BLaER1 (cell line): Measurements from ENCODE around the gene LILRA6.
"Not testable (repeated sequence)": the region's sequence is repeated elsewhere in the genome, so short reads cannot be mapped to it uniquely, and the experiment has no call there.

ENCODE experiments used
- H3K27ac ChIP-seq: shearing (Covaris generic); formaldehyde crosslinking; 2 replicates; pipeline ENCODE4 v1.8.1; 2022
- H3K27me3 ChIP-seq: shearing (Covaris generic); formaldehyde crosslinking; 2 replicates; pipeline ENCODE4 v1.8.1; 2022
- H3K36me3 ChIP-seq: shearing (Covaris generic); formaldehyde crosslinking; 2 replicates; pipeline ENCODE4 v1.8.1; 2022
- H3K4me1 ChIP-seq: shearing (Covaris generic); formaldehyde crosslinking; 2 replicates; pipeline ENCODE4 v1.8.1; 2022
- H3K4me2 ChIP-seq: shearing (Covaris generic); formaldehyde crosslinking; 2 replicates; pipeline ENCODE4 v1.8.1; 2022
- H3K4me3 ChIP-seq: shearing (Covaris generic); formaldehyde crosslinking; 2 replicates; pipeline ENCODE4 v1.8.1; 2022
- H3K9ac ChIP-seq: shearing (Covaris generic); formaldehyde crosslinking; 2 replicates; pipeline ENCODE4 v1.8.1; 2022
- H3K9me3 ChIP-seq: shearing (Covaris generic); formaldehyde crosslinking; 2 replicates; pipeline ENCODE4 v1.8.1; 2022
- H4K20me1 ChIP-seq: shearing (Covaris generic); formaldehyde crosslinking; 2 replicates; pipeline ENCODE4 v1.8.1; 2022
- Cebpa-rat ChIP-seq: shearing (Covaris generic); IDR thresholded peaks from 2 replicates; pipeline ENCODE4 v1.8.1; 2022

The LILRA6 gene

GRCh38 chr19:54252243-54252642, 9.7 kb upstream of the LILRA6 start:
- no peaks in the 10 kb centered on the region for H3K9me3 ChIP-seq
- H3K4me3 ChIP-seq = no peak overlapping the region
- no peak for TF ChIP-seq Cebpa-rat
- no peaks in the 10 kb centered on the region for H3K27me3 ChIP-seq
- peaks cover 41% of the 10 kb centered on the region for H3K4me1 ChIP-seq
- H4K20me1 ChIP-seq = no peaks in the 10 kb centered on the region
- H3K4me2 ChIP-seq = no peak overlapping the region
- no peak overlapping the region for H3K27ac ChIP-seq
- no peak overlapping the region for H3K9ac ChIP-seq
- H3K36me3 ChIP-seq = no peaks in the 10 kb centered on the region

GRCh38 chr19:54248016-54248601, 5.5 kb upstream of the LILRA6 start:
- no peaks in the 10 kb centered on the region for H4K20me1 ChIP-seq
- H3K27ac ChIP-seq = peak overlapping the region; percentile 77
- TF ChIP-seq Cebpa-rat = no peak
- peak overlapping the region; percentile 69; the same call in 1 of the 2 replicates for H3K9ac ChIP-seq
- no peaks in the 10 kb centered on the region for H3K9me3 ChIP-seq
- H3K36me3 ChIP-seq = no peaks in the 10 kb centered on the region
- H3K27me3 ChIP-seq = no peaks in the 10 kb centered on the region
- H3K4me1 ChIP-seq = peaks cover 40% of the 10 kb centered on the region
- peak overlapping the region; percentile 44 for H3K4me3 ChIP-seq
- peak overlapping the region; percentile 92 for H3K4me2 ChIP-seq

GRCh38 chr19:54247106-54247930, 4.7 kb upstream of the LILRA6 start:
- Histone ChIP-seq H3K4me2 (peak overlapping the region; percentile 92), H3K9me3 (no peaks in the 10 kb centered on the region), H3K4me3 (peak overlapping the region; percentile 44), H3K27me3 (no peaks in the 10 kb centered on the region), H3K27ac (peak overlapping the region; percentile 77), H4K20me1 (no peaks in the 10 kb centered on the region), H3K36me3 (no peaks in the 10 kb centered on the region), H3K9ac (peak overlapping the region; percentile 69; the same call in 1 of the 2 replicates), H3K4me1 (peaks cover 48% of the 10 kb centered on the region)
- TF ChIP-seq Cebpa-rat = no peak

GRCh38 chr19:54245936-54246335, 3.3 kb upstream of the LILRA6 start:
- Histone ChIP-seq H3K9me3 (no peaks in the 10 kb centered on the region), H3K9ac (no peak overlapping the region), H4K20me1 (no peaks in the 10 kb centered on the region), H3K27ac (peak overlapping the region; percentile 56; the same call in 1 of the 2 replicates), H3K4me3 (no peak overlapping the region), H3K36me3 (no peaks in the 10 kb centered on the region), H3K4me2 (peak overlapping the region; percentile 70), H3K27me3 (no peaks in the 10 kb centered on the region), H3K4me1 (peaks cover 50% of the 10 kb centered on the region)
- no peak for TF ChIP-seq Cebpa-rat

- not testable (repeated sequence) for H3K27ac ChIP-seq, H3K27me3 ChIP-seq, H3K9ac ChIP-seq, H4K20me1 ChIP-seq, H3K4me3 ChIP-seq, H3K36me3 ChIP-seq, H3K9me3 ChIP-seq, H3K4me2 ChIP-seq
- peaks cover 50% of the 10 kb centered on the region for H3K4me1 ChIP-seq
These were observed 1.2 kb upstream of the LILRA6 start for GRCh38 chr19:54243809-54244208.

GRCh38 chr19:54242234-54242633, 356 bp downstream of the LILRA6 start:
- 0 out of 2 replicates have a peak overlapping the region, but pooled peaks have one; percentile 13 for H3K27ac ChIP-seq
- H3K4me1 ChIP-seq = peaks cover 35% of the 10 kb centered on the region
- H3K36me3 ChIP-seq, H3K9me3 ChIP-seq, H3K4me3 ChIP-seq, H4K20me1 ChIP-seq, H3K9ac ChIP-seq, H3K27me3 ChIP-seq: not testable (repeated sequence)
- H3K4me2 ChIP-seq = peak overlapping the region; percentile 67

GRCh38 chr19:54240372-54241336, 1.9 kb downstream of the LILRA6 start:
- H3K9ac ChIP-seq, H3K4me2 ChIP-seq, H3K9me3 ChIP-seq, H3K27me3 ChIP-seq, H3K27ac ChIP-seq, H3K4me3 ChIP-seq, H4K20me1 ChIP-seq, H3K36me3 ChIP-seq: not testable (repeated sequence)
- peaks cover 19% of the 10 kb centered on the region for H3K4me1 ChIP-seq

GRCh38 chr19:54239491-54240371, 2.9 kb downstream of the LILRA6 start:
- H3K36me3 ChIP-seq, H3K27me3 ChIP-seq: not testable (repeated sequence)
- H3K4me1 ChIP-seq = peaks cover 13% of the 10 kb centered on the region

GRCh38 chr19:54233941-54234340, 8.6 kb downstream of the LILRA6 start:
- Histone ChIP-seq H3K4me2 (no peak overlapping the region), H3K27ac (no peak overlapping the region), H3K36me3 (no peaks in the 10 kb centered on the region), H3K4me1 (no peaks in the 10 kb centered on the region), H4K20me1 (no peaks in the 10 kb centered on the region), H3K4me3 (no peak overlapping the region), H3K9ac (no peak overlapping the region), H3K27me3 (no peaks in the 10 kb centered on the region), H3K9me3 (peaks cover 14% of the 10 kb centered on the region)
- no peak for TF ChIP-seq Cebpa-rat

More at GRCh38 chr19:54239491-54240371, 2.9 kb downstream of the LILRA6 start:
- H4K20me1 ChIP-seq, H3K4me2 ChIP-seq, H3K27ac ChIP-seq, H3K9ac ChIP-seq, H3K9me3 ChIP-seq, H3K4me3 ChIP-seq: not testable (repeated sequence)
